Measurements from ENCODE around the gene APPBP2.

Gene APPBP2

DNA sequence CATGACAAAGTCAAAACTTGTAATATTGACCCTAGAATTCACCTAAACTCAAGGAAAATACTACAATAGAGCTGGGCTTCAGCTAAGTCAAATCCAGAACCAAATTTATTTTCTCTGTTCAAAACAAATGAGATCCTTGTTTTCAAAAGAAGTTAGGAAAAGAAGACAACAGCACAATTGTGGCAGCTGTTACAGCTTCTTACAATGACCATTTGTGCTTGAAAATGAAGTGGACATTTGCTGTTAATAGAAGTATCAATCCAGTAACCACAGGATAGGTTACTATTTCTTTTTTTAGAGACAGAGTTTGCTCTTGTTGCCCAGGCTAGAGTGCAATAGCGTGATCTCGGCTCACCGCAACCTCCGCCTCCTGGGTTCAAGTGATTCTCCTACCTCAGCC is 44.4 kb downstream of the APPBP2 start:
- Histone ChIP-seq H3K4me3 (ENCODE audit: low read length) (no peak overlapping the region), H3K18ac (ENCODE audit: low read length) (no peak overlapping the region)
- WGBS (ENCODE audit: extremely low coverage, insufficient coverage, low lambda C conversion rate), result no CpG with 5 or more reads among the region's 4 CpGs

DNA sequence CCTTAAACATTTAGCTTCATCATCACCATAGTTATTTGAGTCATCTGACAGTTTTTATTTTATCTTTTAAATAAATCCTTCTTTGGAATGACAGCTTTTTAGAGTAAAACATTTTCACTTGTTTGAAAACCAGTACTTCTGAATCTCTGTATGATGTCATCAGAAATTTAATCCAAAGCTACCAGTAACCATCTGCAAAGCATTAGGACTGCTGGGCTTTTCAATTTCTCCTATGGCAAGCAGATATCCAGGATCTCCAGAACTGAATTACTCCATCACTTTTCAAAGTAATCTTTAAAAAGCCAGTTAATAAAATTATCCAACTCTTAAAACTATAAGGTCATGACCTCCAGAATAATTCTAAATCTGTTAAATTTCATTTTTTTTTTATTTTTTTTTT is 52.3 kb downstream of the APPBP2 start:
- Histone ChIP-seq H3K27me3 (ENCODE audit: insufficient read depth, low read length, poor library complexity) (no peaks in the 10 kb centered on the region), H3K4ac (ENCODE audit: low read depth, low read length) (no peak overlapping the region), H3K4me3 (ENCODE audit: low read length) (no peak overlapping the region), H3K27ac (ENCODE audit: low read depth, low read length) (no peak overlapping the region), H4K8ac (ENCODE audit: low read depth, low read length) (no peak overlapping the region), H3K9ac (ENCODE audit: low read length) (no peak overlapping the region), H3K79me2 (ENCODE audit: control insufficient read depth, insufficient read depth, low read length) (no peaks in the 10 kb centered on the region), H3K4me2 (ENCODE audit: low read length) (no peak overlapping the region), H3K56ac (ENCODE audit: low read length) (no peak overlapping the region), H3K18ac (ENCODE audit: low read length) (no peak overlapping the region), H3K79me1 (ENCODE audit: low read length) (no peaks in the 10 kb centered on the region), H3K23ac (ENCODE audit: low read length) (no peak overlapping the region), H2BK15ac (replicated peaks; ENCODE audit: low read depth) (no peak overlapping the region), H3K36me3 (ENCODE audit: control insufficient read depth, insufficient read depth, low read length) (no peaks in the 10 kb centered on the region), H2BK120ac (ENCODE audit: low read depth, low read length) (no peak overlapping the region), H3K4me1 (ENCODE audit: control insufficient read depth, low read depth, low read length) (no peaks in the 10 kb centered on the region), H2AK5ac (ENCODE audit: low read length) (no peak overlapping the region), H4K5ac (ENCODE audit: low read length) (no peak overlapping the region), H2BK5ac (ENCODE audit: low read length) (no peak overlapping the region)
- DNase-seq, result no peak

More for the DNA sequence above, 44.4 kb downstream of the APPBP2 start:
- H2BK120ac ChIP-seq (ENCODE audit: low read depth, low read length), result no peak overlapping the region
- H3K27ac ChIP-seq (ENCODE audit: low read depth, low read length), result no peak overlapping the region
- H4K5ac ChIP-seq (ENCODE audit: low read length), result no peak overlapping the region
- H4K8ac ChIP-seq (ENCODE audit: low read depth, low read length), result no peak overlapping the region
- no peaks in the 10 kb centered on the region for H3K79me1 ChIP-seq (ENCODE audit: low read length)
- H3K23ac ChIP-seq (ENCODE audit: low read length), result no peak overlapping the region
- H3K4me1 ChIP-seq (ENCODE audit: control insufficient read depth, low read depth, low read length), result no peaks in the 10 kb centered on the region
- H2BK5ac ChIP-seq (ENCODE audit: low read length), result no peak overlapping the region
- H3K9ac ChIP-seq (ENCODE audit: low read length), result no peak overlapping the region
- no peak overlapping the region for H2BK15ac ChIP-seq (replicated peaks; ENCODE audit: low read depth)
- no peak overlapping the region for H2AK5ac ChIP-seq (ENCODE audit: low read length)
- no peaks in the 10 kb centered on the region for H3K27me3 ChIP-seq (ENCODE audit: insufficient read depth, low read length, poor library complexity)
- H3K4ac ChIP-seq (ENCODE audit: low read depth, low read length), result no peak overlapping the region
- H3K79me2 ChIP-seq (ENCODE audit: control insufficient read depth, insufficient read depth, low read length), result no peaks in the 10 kb centered on the region
- no peaks in the 10 kb centered on the region for H3K36me3 ChIP-seq (ENCODE audit: control insufficient read depth, insufficient read depth, low read length)
- H3K4me2 ChIP-seq (ENCODE audit: low read length), result no peak overlapping the region
- no peak overlapping the region for H3K56ac ChIP-seq (ENCODE audit: low read length)
- DNase-seq, result no peak

DNA sequence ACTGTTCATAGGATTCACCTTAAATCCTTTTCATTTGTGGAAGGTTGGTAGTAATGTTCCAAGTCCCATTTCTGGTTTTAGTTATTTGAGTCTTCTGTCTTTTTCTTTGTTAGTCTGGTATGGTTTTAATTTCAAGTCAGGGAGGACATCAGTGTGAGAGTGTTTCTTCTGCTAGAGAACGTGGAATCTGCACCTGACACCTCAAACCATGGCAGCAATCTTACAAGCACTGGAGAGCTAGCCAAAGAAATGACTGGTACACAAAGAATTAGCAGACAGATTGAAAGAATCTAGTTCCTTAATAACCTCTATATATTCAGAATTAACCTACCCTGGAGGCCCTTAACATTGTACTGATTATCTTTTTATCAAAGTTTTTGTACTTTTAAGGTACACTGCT is 53.6 kb downstream of the APPBP2 start:
- Histone ChIP-seq H3K36me3 (ENCODE audit: control insufficient read depth, insufficient read depth, low read length) (no peaks in the 10 kb centered on the region), H2BK5ac (ENCODE audit: low read length) (no peak overlapping the region)
- WGBS (ENCODE audit: extremely low coverage, insufficient coverage, low lambda C conversion rate), result no CpG with 5 or more reads among the region's 1 CpG

DNA sequence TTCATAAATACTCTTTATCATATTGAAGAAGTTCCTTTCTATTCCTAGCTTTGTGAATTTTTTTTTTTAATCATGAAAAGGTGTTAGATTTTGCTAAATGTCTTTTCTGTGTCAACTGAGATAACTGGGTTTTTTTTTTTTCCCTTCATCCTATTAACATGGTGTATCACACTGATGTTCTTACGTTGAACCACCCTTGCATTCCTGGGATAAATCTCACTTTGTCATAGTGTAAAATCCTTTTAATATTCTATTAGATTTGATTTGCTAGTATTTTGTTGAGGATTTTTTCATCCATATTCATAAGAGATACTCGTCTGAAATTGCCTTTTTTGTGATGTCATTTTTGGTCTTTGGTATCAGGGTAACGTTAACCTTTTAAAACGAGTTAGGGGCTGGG is 54.6 kb downstream of the APPBP2 start:
- Histone ChIP-seq H3K4me2 (ENCODE audit: low read length) (no peak overlapping the region), H4K5ac (ENCODE audit: low read length) (no peak overlapping the region), H3K79me1 (ENCODE audit: low read length) (no peaks in the 10 kb centered on the region), H3K56ac (ENCODE audit: low read length) (no peak overlapping the region), H3K18ac (ENCODE audit: low read length) (no peak overlapping the region), H2AK5ac (ENCODE audit: low read length) (no peak overlapping the region), H3K27ac (ENCODE audit: low read depth, low read length) (no peak overlapping the region), H3K9ac (ENCODE audit: low read length) (no peak overlapping the region), H2BK120ac (ENCODE audit: low read depth, low read length) (no peak overlapping the region), H3K4ac (ENCODE audit: low read depth, low read length) (no peak overlapping the region), H2BK5ac (ENCODE audit: low read length) (no peak overlapping the region), H3K79me2 (ENCODE audit: control insufficient read depth, insufficient read depth, low read length) (no peaks in the 10 kb centered on the region), H3K27me3 (ENCODE audit: insufficient read depth, low read length, poor library complexity) (no peaks in the 10 kb centered on the region), H3K4me1 (ENCODE audit: control insufficient read depth, low read depth, low read length) (no peaks in the 10 kb centered on the region), H3K23ac (ENCODE audit: low read length) (no peak overlapping the region), H4K8ac (ENCODE audit: low read depth, low read length) (no peak overlapping the region), H3K36me3 (ENCODE audit: control insufficient read depth, insufficient read depth, low read length) (no peaks in the 10 kb centered on the region), H3K4me3 (ENCODE audit: low read length) (no peak overlapping the region), H2BK15ac (replicated peaks; ENCODE audit: low read depth) (no peak overlapping the region)
- DNase-seq, result no peak
- WGBS (ENCODE audit: extremely low coverage, insufficient coverage, low lambda C conversion rate), result no CpG with 5 or more reads among the region's 4 CpGs

More for the DNA sequence above, 53.6 kb downstream of the APPBP2 start:
- H3K27me3 ChIP-seq (ENCODE audit: insufficient read depth, low read length, poor library complexity), result no peaks in the 10 kb centered on the region
- H2BK15ac ChIP-seq (replicated peaks; ENCODE audit: low read depth), result no peak overlapping the region
- no peaks in the 10 kb centered on the region for H3K79me2 ChIP-seq (ENCODE audit: control insufficient read depth, insufficient read depth, low read length)
- H3K18ac ChIP-seq (ENCODE audit: low read length), result no peak overlapping the region
- H3K56ac ChIP-seq (ENCODE audit: low read length), result no peak overlapping the region
- H4K8ac ChIP-seq (ENCODE audit: low read depth, low read length), result no peak overlapping the region
- no peak overlapping the region for H3K4me2 ChIP-seq (ENCODE audit: low read length)
- H4K5ac ChIP-seq (ENCODE audit: low read length), result no peak overlapping the region
- H3K27ac ChIP-seq (ENCODE audit: low read depth, low read length), result no peak overlapping the region
- no peaks in the 10 kb centered on the region for H3K4me1 ChIP-seq (ENCODE audit: control insufficient read depth, low read depth, low read length)
- H3K79me1 ChIP-seq (ENCODE audit: low read length), result no peaks in the 10 kb centered on the region
- no peak overlapping the region for H3K4ac ChIP-seq (ENCODE audit: low read depth, low read length)
- no peak overlapping the region for H2BK120ac ChIP-seq (ENCODE audit: low read depth, low read length)
- H3K4me3 ChIP-seq (ENCODE audit: low read length), result no peak overlapping the region
- H3K23ac ChIP-seq (ENCODE audit: low read length), result no peak overlapping the region
- DNase-seq, result no peak
- H2AK5ac ChIP-seq (ENCODE audit: low read length), result no peak overlapping the region
- H3K9ac ChIP-seq (ENCODE audit: low read length), result no peak overlapping the region

GRCh38 chr17:60468371-60468770 is 57.7 kb downstream of the APPBP2 start:
- no peak overlapping the region for H3K18ac ChIP-seq (ENCODE audit: low read length)
- no peak overlapping the region for H2BK120ac ChIP-seq (ENCODE audit: low read depth, low read length)
- no peak overlapping the region for H2AK5ac ChIP-seq (ENCODE audit: low read length)
- no peak overlapping the region for H3K4me3 ChIP-seq (ENCODE audit: low read length)
- no peak for DNase-seq
- H3K79me2 ChIP-seq (ENCODE audit: control insufficient read depth, insufficient read depth, low read length), result no peaks in the 10 kb centered on the region
- H3K79me1 ChIP-seq (ENCODE audit: low read length), result no peaks in the 10 kb centered on the region
- H4K5ac ChIP-seq (ENCODE audit: low read length), result no peak overlapping the region
- H3K9ac ChIP-seq (ENCODE audit: low read length), result no peak overlapping the region
- no peak overlapping the region for H3K4me2 ChIP-seq (ENCODE audit: low read length)
- no peaks in the 10 kb centered on the region for H3K4me1 ChIP-seq (ENCODE audit: control insufficient read depth, low read depth, low read length)
- no peaks in the 10 kb centered on the region for H3K36me3 ChIP-seq (ENCODE audit: control insufficient read depth, insufficient read depth, low read length)
- no peak overlapping the region for H2BK15ac ChIP-seq (replicated peaks; ENCODE audit: low read depth)
- no peak overlapping the region for H3K56ac ChIP-seq (ENCODE audit: low read length)
- no peak overlapping the region for H3K4ac ChIP-seq (ENCODE audit: low read depth, low read length)
- H2BK5ac ChIP-seq (ENCODE audit: low read length), result no peak overlapping the region
- no peak overlapping the region for H3K23ac ChIP-seq (ENCODE audit: low read length)
- no peak overlapping the region for H3K27ac ChIP-seq (ENCODE audit: low read depth, low read length)
- no peaks in the 10 kb centered on the region for H3K27me3 ChIP-seq (ENCODE audit: insufficient read depth, low read length, poor library complexity)
- no peak overlapping the region for H4K8ac ChIP-seq (ENCODE audit: low read depth, low read length)

GRCh38 chr17:60464343-60464742 is 61.7 kb downstream of the APPBP2 start:
- no peaks in the 10 kb centered on the region for H3K36me3 ChIP-seq (ENCODE audit: control insufficient read depth, insufficient read depth, low read length)
- H3K27ac ChIP-seq (ENCODE audit: low read depth, low read length), result no peak overlapping the region
- H3K23ac ChIP-seq (ENCODE audit: low read length), result no peak overlapping the region
- no peaks in the 10 kb centered on the region for H3K27me3 ChIP-seq (ENCODE audit: insufficient read depth, low read length, poor library complexity)
- H3K18ac ChIP-seq (ENCODE audit: low read length), result no peak overlapping the region
- H2AK5ac ChIP-seq (ENCODE audit: low read length), result no peak overlapping the region
- H2BK120ac ChIP-seq (ENCODE audit: low read depth, low read length), result no peak overlapping the region
- no peak overlapping the region for H2BK15ac ChIP-seq (replicated peaks; ENCODE audit: low read depth)
- no peaks in the 10 kb centered on the region for H3K4me1 ChIP-seq (ENCODE audit: control insufficient read depth, low read depth, low read length)
- no peaks in the 10 kb centered on the region for H3K79me2 ChIP-seq (ENCODE audit: control insufficient read depth, insufficient read depth, low read length)
- no peak overlapping the region for H3K4ac ChIP-seq (ENCODE audit: low read depth, low read length)
- no peak overlapping the region for H3K4me3 ChIP-seq (ENCODE audit: low read length)
- no peak for DNase-seq
- no peak overlapping the region for H4K8ac ChIP-seq (ENCODE audit: low read depth, low read length)
- no peaks in the 10 kb centered on the region for H3K79me1 ChIP-seq (ENCODE audit: low read length)
- WGBS (ENCODE audit: extremely low coverage, insufficient coverage, low lambda C conversion rate), result no CpG with 5 or more reads among the region's 1 CpG
- no peak overlapping the region for H3K4me2 ChIP-seq (ENCODE audit: low read length)
- no peak overlapping the region for H4K5ac ChIP-seq (ENCODE audit: low read length)
- H3K56ac ChIP-seq (ENCODE audit: low read length), result no peak overlapping the region
- no peak overlapping the region for H3K9ac ChIP-seq (ENCODE audit: low read length)
- no peak overlapping the region for H2BK5ac ChIP-seq (ENCODE audit: low read length)
